T-helper 2 cell (primary cell): ENCODE data around the gene PCED1A.
A peak's percentile ranks its signal among the peaks of the same experiment; 100 is the strongest.

ENCODE experiments used
- DNase-seq, 5 experiments: peaks; one replicate each; pipeline versions ENCODE4 v3.0.0 to v3.0.0-alpha.2; 2012 to 2022
- total RNA-seq, 2 donors: gene quantifications; one replicate each; lab custom pipeline; 2026; lab: John Stamatoyannopoulos, UW

PCED1A gene
- 39.3 to 53.1 reads per million in 2 donors for total RNA-seq

- DNase-seq = peak; percentile 74 to 94 (median 85)
Measured at GRCh38 chr20:2840138-2840966, at the start of gene PCED1A, which contains the start of gene VPS16. TSS of gene PCED1A (minus strand) at chr20:2840655. CDS start at chr20:2839912, 743 bp downstream. TSS of gene VPS16 (plus strand) at chr20:2840745. CDS start at chr20:2840775, 30 bp downstream.

- no peak for DNase-seq
Measured at GRCh38 chr20:2889797-2890196, 49.3 kb upstream of the PCED1A start.

- no peak for DNase-seq
Measured at GRCh38 chr20:2889209-2889608, 48.8 kb upstream of the PCED1A start.

GRCh38 chr20:2888224-2888955 lies 47.9 kb upstream of the PCED1A start:
- DNase-seq = no peak

GRCh38 chr20:2887715-2888114 lies 47.3 kb upstream of the PCED1A start:
- DNase-seq = no peak

- DNase-seq = no peak
Measured at GRCh38 chr20:2883726-2884637, 43.5 kb upstream of the PCED1A start.

GRCh38 chr20:2880650-2881049 lies 40.2 kb upstream of the PCED1A start:
- no peak for DNase-seq

GRCh38 chr20:2879146-2879545 lies 38.7 kb upstream of the PCED1A start:
- no peak for DNase-seq

GRCh38 chr20:2878515-2878914 lies 38.1 kb upstream of the PCED1A start:
- DNase-seq = no peak

GRCh38 chr20:2875690-2876203 lies 35.3 kb upstream of the PCED1A start:
- DNase-seq = no peak

GRCh38 chr20:2874456-2874855 lies 34.0 kb upstream of the PCED1A start:
- peak in 1 of 5 experiments; percentile 57 for DNase-seq

GRCh38 chr20:2873747-2874041 lies 33.2 kb upstream of the PCED1A start:
- DNase-seq = peak; percentile 36 to 75 (median 63)

- peak; percentile 75 to 96 (median 87) for DNase-seq
Measured at GRCh38 chr20:2873010-2873746, 32.7 kb upstream of the PCED1A start, which contains the start of gene PTPRA. TSS of gene PTPRA (plus strand) at chr20:2873481. CDS start at chr20:2964278, 90,797 bp downstream.

GRCh38 chr20:2872459-2873009 lies 32.1 kb upstream of the PCED1A start:
- DNase-seq = peak; percentile 50 to 85 (median 62)

GRCh38 chr20:2871661-2872458 lies 31.4 kb upstream of the PCED1A start:
- peak in 2 of 5 experiments; percentile 10 to 24 for DNase-seq

- no peak for DNase-seq
Measured at GRCh38 chr20:2871111-2871465, 30.6 kb upstream of the PCED1A start.

GRCh38 chr20:2869381-2869780 lies 28.9 kb upstream of the PCED1A start:
- no peak for DNase-seq

- no peak for DNase-seq
Measured at GRCh38 chr20:2867081-2867864, 26.8 kb upstream of the PCED1A start.

GRCh38 chr20:2866236-2866635 lies 25.8 kb upstream of the PCED1A start:
- DNase-seq = no peak

- DNase-seq = peak in 2 of 5 experiments; percentile 29 to 52
Measured at GRCh38 chr20:2865630-2866029, 25.2 kb upstream of the PCED1A start.
